Hepatic stellate cell (primary cell): Measurements from ENCODE around the gene HRH2.
"Not testable (repeated sequence)": the region's sequence is repeated elsewhere in the genome, so short reads cannot be mapped to it uniquely, and the experiment has no call there.

Source experiments
- DNase-seq: peaks from one replicate; pipeline ENCODE4 v3.0.0; 2011; ENCODE audit warnings: low spot score

Gene HRH2, protein sequence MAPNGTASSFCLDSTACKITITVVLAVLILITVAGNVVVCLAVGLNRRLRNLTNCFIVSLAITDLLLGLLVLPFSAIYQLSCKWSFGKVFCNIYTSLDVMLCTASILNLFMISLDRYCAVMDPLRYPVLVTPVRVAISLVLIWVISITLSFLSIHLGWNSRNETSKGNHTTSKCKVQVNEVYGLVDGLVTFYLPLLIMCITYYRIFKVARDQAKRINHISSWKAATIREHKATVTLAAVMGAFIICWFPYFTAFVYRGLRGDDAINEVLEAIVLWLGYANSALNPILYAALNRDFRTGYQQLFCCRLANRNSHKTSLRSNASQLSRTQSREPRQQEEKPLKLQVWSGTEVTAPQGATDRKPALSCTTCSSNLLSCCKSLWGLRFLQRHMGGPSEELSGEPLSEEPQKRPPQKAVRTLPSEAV

DNA sequence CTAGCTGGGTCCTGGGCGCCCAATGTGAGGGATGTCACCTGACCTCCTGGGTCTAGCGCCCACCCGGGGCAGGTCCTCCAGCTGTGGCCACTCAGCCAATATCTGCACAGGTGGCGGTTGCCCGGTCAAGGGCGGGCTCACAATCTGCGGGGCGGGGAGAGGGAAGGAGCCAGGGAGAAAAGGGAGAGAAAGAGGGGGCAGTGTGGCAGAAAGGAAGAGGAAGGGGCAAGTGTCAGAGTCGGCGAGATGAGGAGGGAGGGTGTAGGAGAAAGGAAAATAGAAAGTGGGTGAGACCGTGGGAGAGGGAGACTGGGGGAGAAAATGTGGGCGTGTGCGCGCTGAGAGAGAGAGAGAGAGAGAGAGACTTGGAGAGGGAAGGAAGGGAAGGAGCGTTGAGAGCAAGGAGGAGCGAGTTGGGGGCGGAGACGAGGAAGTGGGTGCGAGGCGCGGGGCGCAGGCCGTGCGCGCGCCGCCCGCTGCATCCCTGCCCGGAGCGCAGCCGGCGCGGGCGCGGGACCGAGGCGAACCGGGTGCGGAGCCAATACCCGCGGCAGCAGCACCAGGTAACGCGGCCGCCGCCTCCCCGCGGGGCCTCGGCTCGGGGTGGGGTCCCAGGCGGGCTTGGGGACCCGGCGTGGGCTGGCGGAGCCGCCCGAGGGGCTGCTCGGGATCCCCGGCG is at the start of gene HRH2:
TSS of gene HRH2 (plus strand) at position 479 of the 679 bp plus-strand sequence. CDS start 25,163 bp downstream, outside the sequence.
- no peak for DNase-seq

DNA sequence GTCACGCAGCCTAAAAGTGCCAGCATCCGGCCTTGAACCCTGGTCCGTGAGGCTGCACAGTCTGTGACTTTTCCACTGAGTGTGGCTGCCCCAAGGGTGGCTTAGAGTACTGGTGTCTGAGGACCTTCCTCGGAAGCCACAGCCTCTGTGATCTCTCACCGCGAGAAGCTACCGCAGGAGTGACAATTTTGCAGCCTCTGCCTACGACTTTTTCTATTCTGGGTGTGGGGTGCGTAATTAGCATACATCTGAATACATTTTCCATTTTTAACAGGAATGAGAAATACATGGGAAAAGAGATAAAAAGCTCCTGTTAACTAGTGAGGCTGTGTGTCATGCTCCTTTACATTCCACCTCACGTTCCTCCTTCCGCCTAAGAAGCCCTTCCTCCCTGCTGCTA is 48.3 kb upstream of the HRH2 start:
- DNase-seq, result no peak

DNA sequence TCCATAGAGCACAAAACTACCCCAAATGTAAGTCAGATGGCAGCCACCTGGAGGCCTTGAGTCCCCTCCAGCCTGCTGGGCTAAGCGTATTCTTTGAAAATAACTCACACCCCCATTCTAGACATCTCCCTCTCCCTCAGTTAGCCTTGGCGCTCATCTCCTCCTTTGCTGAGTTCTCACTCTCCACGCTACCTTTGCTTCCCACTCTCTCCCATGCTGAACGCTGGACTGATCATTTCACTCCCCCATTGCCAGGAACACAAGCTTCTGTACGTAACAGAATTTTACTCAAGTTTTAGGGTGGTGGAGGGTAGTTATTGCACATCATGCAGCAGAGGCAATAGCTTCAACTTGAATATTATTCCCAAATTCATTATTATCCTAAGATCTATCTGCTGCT is 47.5 kb upstream of the HRH2 start:
- DNase-seq, result no peak

DNA sequence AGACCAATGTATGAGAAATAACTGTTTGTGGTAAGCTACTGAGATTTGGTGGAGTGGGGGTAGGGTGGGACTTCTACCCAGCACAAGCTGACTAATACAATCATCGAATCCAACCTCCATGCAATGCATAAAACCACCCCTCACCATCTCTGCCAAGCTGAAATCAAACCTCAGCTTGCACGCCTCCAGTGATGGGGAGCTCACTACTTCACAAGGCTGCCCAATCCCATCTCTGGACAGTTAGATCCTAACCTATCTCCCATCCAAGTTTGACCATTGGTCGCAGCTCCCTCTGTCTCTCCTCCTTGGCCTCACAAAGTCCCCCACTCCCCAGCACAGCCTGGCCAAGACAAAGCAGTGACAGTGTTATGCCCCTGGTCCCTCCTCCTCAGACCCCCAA is 47.0 kb upstream of the HRH2 start:
- DNase-seq, result no peak

DNA sequence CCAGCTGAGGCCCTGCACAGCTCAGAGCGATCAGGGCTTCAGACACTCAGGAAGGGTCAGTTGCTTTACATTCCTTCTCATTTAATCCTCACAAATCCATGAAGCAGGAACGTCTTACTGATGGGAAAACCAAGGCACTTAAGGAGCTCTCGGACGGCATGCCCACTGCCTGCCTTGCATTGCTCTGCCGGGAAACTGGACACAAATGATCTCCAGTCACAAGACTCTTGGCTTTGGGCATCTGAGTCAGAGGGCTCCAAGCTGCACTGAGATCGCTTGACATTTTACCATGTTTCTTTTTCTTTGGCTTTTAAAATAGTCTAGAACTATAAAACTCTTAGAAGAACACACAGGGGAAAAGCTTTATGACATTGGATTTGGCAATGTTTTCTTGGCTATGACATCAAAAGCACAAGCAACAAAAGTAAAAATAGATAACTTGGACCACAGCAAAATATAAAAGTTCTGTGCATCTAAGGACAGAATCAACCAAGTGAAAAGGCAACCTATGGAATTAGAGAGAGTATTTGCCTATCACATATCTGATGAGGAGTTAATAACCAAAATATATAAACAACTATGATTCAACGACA is 43.6 kb upstream of the HRH2 start:
- no peak for DNase-seq

DNA sequence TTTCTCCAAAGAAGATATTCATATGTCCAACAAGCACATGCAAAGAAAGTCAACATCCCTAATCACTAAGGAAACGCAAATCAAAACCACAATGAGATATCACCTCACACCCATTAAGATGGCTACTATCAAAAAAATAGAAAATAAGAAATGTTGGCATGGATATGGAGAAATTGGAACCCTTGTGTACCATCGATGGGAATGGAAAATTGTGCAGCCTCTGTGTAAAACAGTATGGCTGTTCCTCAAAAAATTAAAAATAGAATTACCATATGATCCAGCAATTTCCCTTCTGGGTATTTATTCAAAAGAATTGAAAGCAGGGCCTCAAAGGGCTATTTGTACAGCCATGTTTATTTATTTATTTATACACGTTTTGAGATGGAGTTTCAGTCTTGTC is 43.0 kb upstream of the HRH2 start:
- no peak for DNase-seq

DNA sequence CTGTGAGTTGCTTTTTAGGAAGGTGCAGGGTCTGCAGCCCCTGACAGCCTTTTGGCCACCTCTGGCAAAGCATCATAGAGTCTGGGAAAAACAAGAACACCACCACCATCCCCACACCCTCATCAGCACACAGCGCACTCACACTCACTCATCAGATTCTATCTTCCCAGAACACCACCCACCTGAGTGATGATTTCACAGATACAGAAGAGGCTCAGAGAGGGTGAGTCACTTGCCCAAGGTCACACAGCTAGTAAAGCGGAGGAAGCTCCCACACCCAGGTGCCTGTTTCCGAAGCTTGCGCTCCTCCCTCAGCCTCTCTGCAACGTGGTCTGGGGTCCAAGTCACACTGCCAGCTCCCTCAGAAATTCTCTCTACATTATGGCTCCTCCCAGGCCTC is 41.8 kb upstream of the HRH2 start:
- DNase-seq, result no peak

DNA sequence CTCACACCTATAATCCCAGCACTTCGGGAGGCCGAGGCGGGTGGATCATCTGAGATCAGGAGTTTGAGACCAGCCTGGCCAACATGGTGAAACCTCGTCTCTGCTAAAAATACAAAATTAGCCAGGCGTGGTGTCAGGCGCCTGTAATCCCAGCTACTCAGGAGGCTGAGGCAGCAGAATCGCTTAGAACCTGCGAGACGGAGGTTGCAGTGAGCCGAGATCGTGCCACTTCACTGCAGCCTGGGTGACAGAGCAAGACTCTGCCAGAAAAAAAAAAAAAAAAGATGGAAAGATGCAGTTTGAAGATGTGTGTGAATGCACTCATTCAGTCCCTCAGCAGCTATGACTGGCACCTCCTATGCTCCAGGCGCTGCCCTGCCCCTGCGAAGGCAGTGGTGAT is 41.3 kb upstream of the HRH2 start:
- not testable (repeated sequence) for DNase-seq

DNA sequence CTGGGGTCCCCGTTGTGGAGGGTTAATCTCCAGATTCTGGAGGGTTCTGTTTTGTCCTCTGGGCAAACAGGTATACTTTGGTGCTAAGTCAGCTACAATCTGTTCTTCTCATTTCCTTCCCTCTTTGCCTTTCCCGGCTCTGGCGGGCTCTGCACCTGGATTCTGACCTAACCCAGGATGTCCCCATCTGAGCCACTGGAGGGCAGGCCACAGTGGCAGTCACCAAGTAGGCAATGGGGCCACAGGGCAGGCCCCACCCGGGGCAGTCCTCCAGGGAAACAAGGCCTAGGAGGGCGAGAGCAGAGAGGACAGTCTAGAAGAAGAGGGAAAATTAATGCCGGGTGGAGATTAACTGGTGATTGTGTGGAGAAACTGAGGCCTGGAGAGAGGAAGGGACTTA is 40.4 kb upstream of the HRH2 start:
- no peak for DNase-seq

DNA sequence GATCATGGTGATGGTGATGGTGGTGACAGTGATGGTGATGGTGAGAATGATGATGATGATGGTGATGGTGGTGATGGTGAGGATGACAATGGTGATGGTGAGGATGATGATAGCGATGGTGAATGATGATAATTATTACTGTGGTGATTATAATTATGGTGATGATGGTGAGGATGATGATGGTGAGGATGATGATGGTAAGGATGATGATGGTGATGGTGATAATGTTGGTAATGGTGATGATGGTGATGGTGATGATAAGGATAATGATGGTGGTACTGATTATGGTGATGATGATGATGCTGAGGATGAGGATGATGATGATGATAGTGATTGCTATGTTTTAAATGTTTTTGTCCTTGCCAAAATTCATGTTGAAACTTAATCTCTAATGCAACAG is 37.3 kb upstream of the HRH2 start:
- DNase-seq, result no peak

DNA sequence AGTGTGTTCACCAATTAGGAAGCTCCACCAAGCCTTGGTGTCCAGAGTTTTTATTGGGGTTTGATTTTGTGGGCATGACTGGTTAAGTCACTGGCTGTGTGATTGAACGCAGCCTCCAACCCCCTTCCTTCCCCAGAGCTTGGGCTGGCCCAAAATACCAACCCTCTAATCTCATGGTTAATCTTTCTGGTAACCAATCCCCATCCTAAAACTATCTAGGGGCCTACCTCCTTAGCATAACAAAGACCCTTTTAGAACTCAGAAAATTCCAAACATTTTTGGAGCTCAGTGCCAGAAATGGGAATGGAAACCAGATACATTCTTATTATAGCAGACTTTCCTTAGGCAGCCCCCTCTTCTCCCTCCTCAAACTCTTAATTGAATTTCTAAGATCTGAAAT is 35.9 kb upstream of the HRH2 start:
- DNase-seq, result no peak

DNA sequence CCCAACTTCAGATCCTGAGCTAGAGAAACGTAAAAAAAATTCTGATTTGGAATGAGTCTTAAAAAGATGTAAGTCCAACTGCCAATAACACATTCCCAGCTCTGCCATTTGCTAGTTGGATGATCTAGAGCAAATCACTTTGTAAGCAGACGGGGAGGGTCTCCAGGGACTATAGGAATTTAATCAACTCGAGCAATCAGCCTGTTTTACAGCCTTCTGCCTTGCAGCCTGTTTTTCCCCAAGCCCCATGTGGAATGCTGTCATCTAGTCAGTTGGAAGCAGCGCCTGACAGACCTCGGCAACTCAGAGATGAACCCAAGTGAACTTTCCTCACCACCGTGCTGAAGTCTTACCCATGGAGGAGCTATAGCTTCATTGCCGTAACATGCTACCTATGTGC is 34.8 kb upstream of the HRH2 start:
- no peak for DNase-seq

DNA sequence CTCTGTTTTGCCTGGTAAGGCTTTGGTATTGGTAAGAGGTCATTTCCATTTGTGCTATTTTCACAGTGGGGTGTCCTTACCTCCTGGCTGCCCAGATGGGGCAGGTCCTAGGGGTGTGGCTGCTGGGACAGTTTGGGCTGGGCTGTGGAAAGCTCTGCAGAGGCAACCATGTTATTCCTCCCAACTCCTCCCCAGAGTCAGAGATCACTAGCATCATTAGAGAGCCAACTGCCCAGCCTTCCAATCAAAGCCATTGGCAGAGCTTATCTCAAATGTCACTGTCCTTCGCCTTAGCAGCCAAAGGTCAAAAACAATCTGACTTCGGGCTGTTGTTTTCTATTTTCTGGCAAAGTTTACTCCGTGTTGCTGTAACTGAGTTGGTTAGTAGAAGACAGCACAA is 33.6 kb upstream of the HRH2 start:
- no peak for DNase-seq

DNA sequence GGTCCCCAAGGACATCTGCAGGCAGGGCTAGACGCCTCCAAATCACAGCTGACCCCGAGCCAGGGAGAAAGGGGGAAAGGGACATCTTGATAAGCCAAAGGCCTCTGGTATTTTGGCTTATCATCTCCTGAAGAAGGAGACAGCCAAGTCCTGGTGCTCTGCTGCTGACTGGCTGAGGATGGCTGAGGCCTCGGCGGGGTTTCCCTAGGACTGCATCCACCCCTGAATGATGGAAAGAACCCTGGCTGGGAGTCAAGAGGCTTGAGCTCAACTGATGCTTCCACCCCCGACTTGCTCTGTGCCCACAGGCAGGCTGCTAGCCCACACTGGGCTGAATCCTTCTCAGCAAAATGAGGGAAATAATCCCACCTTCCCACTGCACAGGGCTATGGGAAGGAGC is 30.9 kb upstream of the HRH2 start:
- no peak for DNase-seq

DNA sequence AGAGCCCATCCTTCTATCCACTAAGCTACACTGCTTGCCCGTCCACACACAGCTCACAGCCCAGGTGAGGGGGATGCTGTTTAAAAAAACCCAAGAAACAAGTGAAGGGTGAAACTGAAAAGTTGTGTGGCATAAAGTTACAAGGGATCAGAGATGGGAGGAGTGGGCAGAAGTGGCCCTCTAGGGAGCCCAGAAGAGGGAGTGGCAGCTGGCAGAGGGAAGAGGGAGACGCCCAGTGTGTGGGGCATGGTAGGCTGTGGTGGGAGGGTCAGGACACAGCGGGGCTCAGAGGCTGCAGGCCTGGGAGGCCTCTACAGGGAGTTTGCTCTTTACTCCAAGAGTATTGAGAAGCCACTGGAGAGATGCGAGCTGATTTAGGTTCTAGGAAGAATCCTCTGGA is 30.1 kb upstream of the HRH2 start:
- DNase-seq, result no peak

DNA sequence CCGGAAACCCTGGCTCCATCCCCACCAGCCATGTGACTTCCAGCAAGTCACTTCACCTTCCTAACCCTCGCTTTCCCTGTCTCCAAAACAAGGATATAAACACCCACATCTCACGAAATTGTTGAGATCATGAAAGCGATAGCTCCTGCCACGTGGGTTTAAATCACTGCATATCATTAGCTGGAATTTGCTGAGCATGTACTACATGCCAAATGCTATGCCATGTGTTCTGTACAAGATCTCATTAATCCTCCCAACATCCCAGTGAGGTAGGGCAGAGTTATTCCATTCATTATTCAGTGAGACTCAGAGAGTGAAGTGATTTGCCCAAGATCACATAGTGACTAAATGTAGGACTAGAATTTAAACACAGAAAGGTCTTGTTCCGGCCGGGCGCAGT is 29.2 kb upstream of the HRH2 start:
- no peak for DNase-seq

DNA sequence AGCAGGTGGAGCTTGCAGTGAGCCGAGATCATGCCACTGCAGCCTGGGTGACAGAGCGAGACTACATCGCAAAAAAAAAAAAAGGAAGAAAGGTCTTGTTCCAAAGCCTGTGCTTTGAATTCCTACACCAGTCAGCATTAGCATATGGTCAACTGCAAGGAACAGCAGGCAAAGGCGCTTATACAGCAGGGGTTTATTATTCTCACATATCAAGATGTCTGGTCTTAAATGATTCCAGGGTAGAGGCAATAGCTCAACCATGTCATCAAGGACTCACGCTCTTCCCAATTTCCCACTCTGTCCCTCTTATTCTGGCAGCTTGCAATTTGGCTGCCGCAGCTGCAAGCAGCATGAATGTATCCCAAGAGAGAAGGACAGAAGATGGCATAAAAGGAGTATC is 28.6 kb upstream of the HRH2 start:
- DNase-seq, result no peak

DNA sequence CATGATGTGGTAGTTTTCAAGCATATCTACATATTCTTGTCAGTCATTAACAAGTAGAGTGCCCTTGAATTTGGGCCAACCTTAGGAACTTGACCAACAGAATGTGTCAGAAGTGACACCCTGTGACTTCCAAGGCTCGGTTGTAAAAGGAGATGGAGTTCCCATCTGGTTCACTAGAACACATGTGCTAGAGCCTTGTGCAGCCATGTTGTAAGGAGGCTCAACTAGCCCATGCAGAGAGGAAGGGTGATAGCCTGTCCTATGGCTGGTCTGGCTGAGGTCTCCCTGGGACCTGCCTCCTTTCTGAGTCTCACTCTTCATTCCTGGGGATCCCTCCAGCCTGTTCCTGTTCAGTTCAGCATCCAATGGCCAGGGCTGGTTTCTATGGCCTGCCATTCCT is 28.1 kb upstream of the HRH2 start:
- no peak for DNase-seq

DNA sequence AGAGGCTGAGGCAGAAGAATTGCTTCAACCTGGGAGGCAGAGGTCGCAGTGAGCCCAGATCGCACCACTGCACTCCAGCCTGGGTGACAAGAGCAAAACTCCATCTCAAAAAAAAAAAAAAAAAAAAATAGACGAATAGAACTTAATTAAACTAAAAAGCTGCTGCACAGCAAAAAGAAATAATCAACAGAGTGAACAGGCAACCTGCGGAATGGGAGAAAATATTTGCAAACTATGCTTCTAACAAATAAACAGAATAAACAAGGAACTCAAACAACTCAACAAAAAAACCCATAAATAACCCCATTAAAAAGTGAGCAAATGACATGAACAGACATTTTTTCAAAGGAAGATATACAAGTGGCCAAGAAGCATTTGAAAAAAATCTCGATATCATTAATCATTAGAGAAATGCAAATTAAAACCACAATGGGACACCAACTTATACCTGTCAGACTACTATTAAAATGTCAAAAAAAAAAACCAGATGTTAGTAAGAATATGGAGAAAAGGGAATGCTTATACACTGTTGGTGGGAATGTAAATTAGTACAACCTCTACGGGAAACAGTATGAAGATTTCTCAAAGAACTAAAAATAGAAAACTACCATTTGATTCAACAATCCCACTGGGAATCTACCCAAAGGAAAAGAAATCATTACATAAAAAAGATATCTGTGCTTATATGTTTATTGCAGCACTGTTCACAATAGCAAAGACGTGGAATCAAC is 21.9 kb upstream of the HRH2 start:
- no peak for DNase-seq

DNA sequence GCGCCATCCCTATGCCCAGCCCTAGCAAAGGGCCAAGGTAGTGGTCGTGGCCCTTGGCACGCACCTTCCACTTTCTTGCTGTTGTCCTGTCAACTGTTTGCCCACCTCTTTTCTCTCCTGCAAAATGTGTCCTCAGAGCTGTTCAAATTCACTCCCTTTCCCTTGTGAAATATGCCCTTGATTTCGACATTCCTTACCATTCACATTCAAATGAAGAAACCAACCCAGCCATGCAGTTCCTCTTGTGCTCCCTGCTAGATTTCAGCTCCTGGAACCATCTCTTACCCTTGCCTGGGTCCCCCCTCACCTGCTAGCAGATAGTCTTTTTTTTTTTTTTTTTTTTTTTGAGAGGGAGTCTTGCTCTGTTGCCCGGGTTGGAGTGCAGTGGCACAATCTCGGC is 19.6 kb upstream of the HRH2 start:
- DNase-seq, result no peak

DNA sequence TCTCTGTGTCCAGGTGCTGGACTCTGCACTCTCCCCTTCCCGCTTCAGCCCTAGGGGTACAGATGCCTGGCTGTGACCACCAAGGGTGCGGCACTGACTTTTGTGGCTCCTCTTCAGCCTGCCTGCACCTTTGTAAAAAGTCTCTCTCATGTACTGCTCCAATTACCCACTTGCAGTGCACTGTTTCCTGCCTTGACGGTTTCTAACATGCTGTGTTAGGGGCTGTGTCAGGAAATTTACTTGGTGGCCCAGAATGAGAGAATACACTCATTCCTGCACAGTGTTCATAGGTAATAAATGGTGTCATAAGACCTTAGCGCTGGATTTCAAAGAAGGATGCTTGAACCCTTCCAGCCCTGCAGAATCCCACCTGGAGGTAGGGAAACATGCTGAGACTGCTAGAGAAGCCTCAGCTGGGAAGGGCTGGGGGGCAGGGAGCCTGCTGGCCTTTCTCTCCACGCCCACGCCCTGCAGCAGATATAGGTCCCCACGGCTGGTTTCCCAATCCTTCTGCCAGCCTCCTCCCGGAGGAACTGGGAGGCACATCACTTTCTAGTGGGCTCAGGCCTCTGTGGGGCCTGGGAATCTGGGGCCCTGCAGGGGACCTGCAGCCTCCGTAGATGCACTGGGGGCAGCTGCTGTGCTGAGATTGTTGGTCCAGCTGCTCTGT is 17.6 kb upstream of the HRH2 start:
- DNase-seq, result no peak

DNA sequence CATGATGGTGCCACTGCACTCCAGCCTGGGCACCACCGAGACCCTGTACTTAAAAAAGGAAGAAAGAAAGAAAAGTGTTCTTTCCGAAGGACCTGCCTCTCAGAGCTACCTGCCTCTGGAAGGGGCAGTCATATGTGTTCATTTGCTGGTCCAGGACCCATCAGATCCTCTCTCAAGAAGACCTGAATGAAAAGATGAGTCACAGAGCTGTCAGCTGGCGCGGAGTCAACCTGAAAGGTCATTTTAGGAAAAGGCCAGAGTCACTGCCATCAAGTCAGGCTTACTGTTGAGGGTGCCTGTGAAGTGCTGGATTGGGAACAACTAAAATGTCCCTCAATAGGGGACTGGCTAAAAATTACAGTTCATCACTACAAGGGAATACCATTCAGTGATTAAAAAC is 14.9 kb upstream of the HRH2 start:
- DNase-seq, result no peak
